Neuronal stem cell (in vitro differentiated cells): Measurements from ENCODE around the gene RAC2.

Experiments
- DNase-seq: peaks from one replicate; pipeline ENCODE4 v3.0.0-alpha.2; 2013; ENCODE audit warnings: low spot score
- H2AFZ ChIP-seq: one replicate; pipeline ENCODE4 v1.6.1; 2013; ENCODE audit warnings: mild to moderate bottlenecking, low read length, inconsistent platforms
- H2AK5ac ChIP-seq: 2 replicates; pipeline ENCODE4 v1.6.1; 2013; ENCODE audit warnings: low read depth, mild to moderate bottlenecking, inconsistent platforms, low read length, moderate library complexity, mixed read lengths
- H2BK120ac ChIP-seq: 2 replicates; pipeline ENCODE4 v1.6.1; 2013; ENCODE audit warnings: low read depth, mild to moderate bottlenecking, inconsistent platforms, low read length, moderate library complexity, mixed read lengths
- H2BK12ac ChIP-seq: one replicate; pipeline ENCODE4 v1.6.1; 2013; ENCODE audit warnings: low read length, inconsistent platforms
- H2BK15ac ChIP-seq: 2 replicates; pipeline ENCODE4 v1.6.1; 2013; ENCODE audit warnings: mild to moderate bottlenecking, low read length, inconsistent platforms, mixed read lengths
- H2BK5ac ChIP-seq: one replicate; pipeline ENCODE4 v1.6.1; 2013; ENCODE audit warnings: inconsistent platforms, mild to moderate bottlenecking, low read length, moderate library complexity
- H3K14ac ChIP-seq: one replicate; pipeline ENCODE4 v1.6.1; 2013; ENCODE audit warnings: low read length, inconsistent platforms
- H3K18ac ChIP-seq: 2 replicates; pipeline ENCODE4 v1.6.1; 2013; ENCODE audit warnings: low read length, inconsistent platforms
- H3K23ac ChIP-seq: 2 replicates; pipeline ENCODE4 v1.6.1; 2013; ENCODE audit warnings: low read depth, mild to moderate bottlenecking, mixed read lengths, low read length, inconsistent platforms; ENCODE audit not compliant: poor library complexity
- H3K27ac ChIP-seq: replicated peaks from 3 replicates; pipeline ENCODE4 v1.5.1; 2013; ENCODE audit warnings: low read length, inconsistent platforms
- H3K27me3 ChIP-seq, 3 experiments: 2 replicates each; pipeline ENCODE4 v1.6.1; 2013; ENCODE audit warnings: low read length in 3 of 3, mild to moderate bottlenecking in 2 of 3, inconsistent platforms in 1 of 3, low read depth in 1 of 3, mixed read lengths in 1 of 3, moderate library complexity in 1 of 3; ENCODE audit not compliant: control insufficient read depth in 3 of 3, insufficient read depth in 3 of 3
- H3K36me3 ChIP-seq, 2 donors: replicated peaks in 1 of 2; 2 replicates each; pipeline ENCODE4 v1.6.1; 2013; ENCODE audit warnings: low read length in 2 of 2; ENCODE audit not compliant: control insufficient read depth in 2 of 2, insufficient read depth in 2 of 2
- H3K4ac ChIP-seq: 2 replicates; pipeline ENCODE4 v1.6.1; 2013; ENCODE audit warnings: inconsistent platforms, mild to moderate bottlenecking, low read length, moderate library complexity
- H3K4me1 ChIP-seq, 2 donors: 1 replicate in 1 of 2; 2 replicates in 1 of 2; pipeline ENCODE4 v1.6.1; 2013; ENCODE audit warnings: low read length in 2 of 2, low read depth in 1 of 2; ENCODE audit not compliant: control insufficient read depth in 2 of 2, insufficient read depth in 1 of 2
- H3K4me2 ChIP-seq: one replicate; pipeline ENCODE4 v1.6.1; 2013; ENCODE audit warnings: mild to moderate bottlenecking, low read length, inconsistent platforms; ENCODE audit not compliant: insufficient read depth, poor library complexity, severe bottlenecking
- H3K4me3 ChIP-seq, 2 donors: 2 replicates each; pipeline ENCODE4 v1.5.1; 2013; ENCODE audit warnings: low read length in 2 of 2, mild to moderate bottlenecking in 2 of 2, inconsistent platforms in 1 of 2, moderate library complexity in 1 of 2
- H3K79me1 ChIP-seq: one replicate; pipeline ENCODE4 v1.6.1; 2013; ENCODE audit warnings: low read depth, mild to moderate bottlenecking, inconsistent platforms, low read length, moderate library complexity
- H3K9ac ChIP-seq: one replicate; pipeline ENCODE4 v1.6.1; 2013; ENCODE audit warnings: mild to moderate bottlenecking, low read depth, low read length, inconsistent platforms; ENCODE audit not compliant: poor library complexity
- H3K9me3 ChIP-seq, 2 donors: replicated peaks in 1 of 2; 2 replicates each; pipeline versions ENCODE3 to v1.6.1; 2013; ENCODE audit warnings: low read length in 2 of 2, mild to moderate bottlenecking in 2 of 2, inconsistent platforms in 1 of 2, low read depth in 1 of 2, mixed read lengths in 1 of 2, moderate library complexity in 1 of 2; ENCODE audit not compliant: control insufficient read depth in 2 of 2, insufficient read depth in 1 of 2
- H4K8ac ChIP-seq: one replicate; pipeline ENCODE4 v1.6.1; 2013; ENCODE audit warnings: low read depth, mild to moderate bottlenecking, inconsistent platforms, low read length, moderate library complexity
- H4K91ac ChIP-seq: one replicate; pipeline ENCODE4 v1.6.1; 2013; ENCODE audit warnings: low read length, low read depth, mild to moderate bottlenecking, inconsistent platforms; ENCODE audit not compliant: poor library complexity
- WGBS, 2 donors: extraction: QIAGEN DNeasy Blood & Tissue Kit; methylation state at CpG; one replicate each; pipeline ENCODE4 v1.1.7; 2013; ENCODE audit warnings: missing lambda C conversion rate in 2 of 2, mixed read lengths in 1 of 2; ENCODE audit not compliant: insufficient read length in 2 of 2, insufficient replicate concordance in 1 of 2; ENCODE audit errors: extremely low coverage in 2 of 2; 5-methylcytosine and 5-hydroxymethylcytosine counted together

Gene RAC2

DNA sequence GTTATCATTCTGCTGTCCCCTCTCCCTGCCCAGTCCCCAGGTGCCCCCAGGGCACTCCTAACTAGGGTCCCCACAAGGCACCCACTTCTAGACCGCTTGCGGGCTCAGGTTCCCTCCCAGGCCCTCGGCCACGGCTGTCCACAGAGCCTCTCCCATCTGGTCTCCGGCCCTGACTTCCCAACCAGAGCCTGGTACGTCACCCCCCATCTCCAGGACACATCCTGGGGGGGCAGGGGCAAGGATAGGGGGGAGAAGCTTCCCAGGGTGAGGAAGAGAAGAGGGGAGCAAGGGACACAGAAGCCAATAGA, 32.2 kb downstream of the RAC2 start:
- Histone ChIP-seq H3K14ac (no peak overlapping the region), H3K18ac (peak overlapping the region; percentile 23), H3K4me1 (peaks cover 9 to 11% of the 10 kb centered on the region in 2 donors), H3K36me3 (no peaks in the 10 kb centered on the region), H4K8ac (no peak overlapping the region), H3K4ac (no peak overlapping the region), H3K9me3 (no peaks in the 10 kb centered on the region), H4K91ac (no peak overlapping the region), H3K27me3 (peaks cover 0 to 74% (median 0%) of the 10 kb centered on the region in 3 experiments), H2AK5ac (peak overlapping the region; percentile 54), H3K27ac (no peak overlapping the region), H3K23ac (peak overlapping the region; percentile 67), H2BK15ac (no peak overlapping the region), H3K79me1 (no peaks in the 10 kb centered on the region), H2BK120ac (no peak overlapping the region), H2AFZ (peak overlapping the region; percentile 42), H3K4me3 (no peak overlapping the region), H2BK5ac (peak overlapping the region; percentile 26), H3K4me2 (no peak overlapping the region), H2BK12ac (no peak overlapping the region), H3K9ac (no peak overlapping the region)
- DNase-seq: no peak
- WGBS, 2 donors: no CpG with 5 or more reads among the region's 6 CpGs

DNA sequence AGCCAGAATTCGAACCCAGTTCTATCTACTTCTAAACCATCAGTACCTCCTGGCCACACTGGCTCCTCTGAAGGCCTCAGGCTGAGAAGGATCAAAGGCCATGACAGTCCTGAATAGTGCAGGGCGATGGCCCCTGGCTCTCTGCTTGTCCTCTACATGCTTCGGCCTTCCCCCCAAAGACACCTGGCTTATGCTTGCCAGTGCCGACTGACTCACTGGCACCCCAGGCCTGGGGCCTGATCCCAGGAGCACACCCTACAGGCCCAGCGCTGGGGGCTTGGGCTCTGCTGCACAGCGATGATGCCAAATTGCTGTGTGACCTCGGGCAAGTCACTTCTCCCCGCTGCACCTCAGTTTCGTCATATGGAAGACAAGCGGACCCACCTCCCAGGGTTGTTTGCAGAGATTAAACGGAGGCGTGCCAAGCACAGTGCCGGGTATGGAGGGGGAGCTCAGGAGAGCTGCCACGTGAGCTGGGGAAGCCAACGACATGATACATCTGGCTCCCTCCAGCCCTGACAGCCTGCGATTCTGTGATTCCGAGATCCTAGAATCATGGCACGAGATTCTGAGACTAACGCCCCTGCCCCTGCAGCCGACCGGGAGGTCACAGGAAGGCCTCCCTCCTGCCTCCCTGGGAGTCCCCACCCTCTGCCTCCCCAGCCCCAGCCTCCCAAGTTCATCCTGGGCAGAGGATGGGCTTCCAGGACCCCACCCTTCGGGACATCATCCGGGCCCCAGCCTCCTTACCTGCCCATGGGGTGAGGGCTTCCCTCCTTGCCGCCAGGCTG, 32.8 kb downstream of the RAC2 start:
- H2BK5ac ChIP-seq: peak overlapping the region; percentile 26
- H4K91ac ChIP-seq: no peak overlapping the region
- H2BK120ac ChIP-seq: no peak overlapping the region
- peak overlapping the region; percentile 54 for H2AK5ac ChIP-seq
- WGBS, 2 donors: no CpG with 5 or more reads among the region's 24 CpGs
- H3K4me2 ChIP-seq: no peak overlapping the region
- no peak overlapping the region for H4K8ac ChIP-seq
- H3K36me3 ChIP-seq: no peaks in the 10 kb centered on the region
- H3K9ac ChIP-seq: no peak overlapping the region
- peak overlapping the region; percentile 24 for H2BK12ac ChIP-seq
- H3K14ac ChIP-seq: no peak overlapping the region
- no peak for DNase-seq
- no peak overlapping the region for H2BK15ac ChIP-seq
- H3K4me1 ChIP-seq: peaks cover 9 to 11% of the 10 kb centered on the region in 2 donors
- H3K18ac ChIP-seq: peak overlapping the region; percentile 45
- H3K9me3 ChIP-seq: no peaks in the 10 kb centered on the region
- no peak overlapping the region for H3K27ac ChIP-seq
- H2AFZ ChIP-seq: no peak overlapping the region
- H3K4ac ChIP-seq: no peak overlapping the region
- H3K4me3 ChIP-seq: no peak overlapping the region
- peaks cover 0 to 71% (median 0%) of the 10 kb centered on the region in 3 experiments for H3K27me3 ChIP-seq
- H3K23ac ChIP-seq: no peak overlapping the region
- H3K79me1 ChIP-seq: no peaks in the 10 kb centered on the region

DNA sequence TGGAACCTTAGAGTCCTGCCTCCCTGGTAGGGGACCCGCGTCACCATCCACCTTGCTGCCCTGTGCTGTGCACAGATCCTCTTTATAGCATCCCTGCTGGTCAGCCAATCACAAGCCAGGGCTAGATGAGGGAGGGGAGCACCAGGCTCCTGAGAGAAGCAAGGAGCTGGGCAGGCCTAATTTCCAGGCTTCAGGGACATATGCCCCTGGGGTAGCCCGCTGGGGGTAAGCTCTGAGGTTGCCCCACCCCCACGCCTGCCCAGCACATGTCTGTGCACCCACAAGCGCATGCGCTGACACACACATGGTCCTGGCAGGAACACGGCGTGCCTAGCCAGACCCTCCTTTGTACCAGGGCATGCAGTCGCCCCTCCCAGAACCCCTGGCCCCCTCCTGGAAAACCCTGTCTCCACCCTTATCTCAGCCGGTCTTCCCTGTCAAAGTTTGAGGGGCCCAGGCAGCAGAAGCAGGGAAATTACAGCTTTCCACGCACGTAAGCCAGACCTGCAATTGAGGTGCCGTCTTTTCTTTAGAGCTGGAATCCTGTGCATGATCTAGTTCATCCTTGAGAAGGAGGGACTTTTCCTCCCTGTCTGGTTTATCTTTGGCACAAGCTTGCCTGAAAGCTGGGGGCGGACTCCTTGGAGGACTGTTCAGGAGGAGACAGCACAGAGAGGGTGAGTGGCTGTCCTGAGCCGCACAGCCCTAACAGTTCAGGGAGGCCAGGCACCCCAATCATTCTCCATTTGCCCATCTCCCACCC, 33.8 kb downstream of the RAC2 start:
- no peak overlapping the region for H3K14ac ChIP-seq
- no peaks in the 10 kb centered on the region for H3K9me3 ChIP-seq
- no peak overlapping the region for H3K4me2 ChIP-seq
- H3K79me1 ChIP-seq: no peaks in the 10 kb centered on the region
- no peak overlapping the region for H4K8ac ChIP-seq
- no peak overlapping the region for H3K4ac ChIP-seq
- DNase-seq: no peak
- H3K23ac ChIP-seq: no peak overlapping the region
- H2AFZ ChIP-seq: no peak overlapping the region
- no peak overlapping the region for H2BK12ac ChIP-seq
- no peak overlapping the region for H2BK120ac ChIP-seq
- H3K4me3 ChIP-seq: no peak overlapping the region
- WGBS, 2 donors: no CpG with 5 or more reads among the region's 15 CpGs
- H3K27ac ChIP-seq: no peak overlapping the region
- peak overlapping the region; percentile 32 for H3K9ac ChIP-seq
- no peaks in the 10 kb centered on the region for H3K36me3 ChIP-seq
- H4K91ac ChIP-seq: peak overlapping the region; percentile 19
- H3K18ac ChIP-seq: peak overlapping the region; percentile 81
- H3K27me3 ChIP-seq: peaks cover 0 to 72% (median 0%) of the 10 kb centered on the region in 3 experiments
- peaks cover 9 to 11% of the 10 kb centered on the region in 2 donors for H3K4me1 ChIP-seq
- H2BK15ac ChIP-seq: peak overlapping the region; percentile 8
- no peak overlapping the region for H2BK5ac ChIP-seq
- H2AK5ac ChIP-seq: no peak overlapping the region

DNA sequence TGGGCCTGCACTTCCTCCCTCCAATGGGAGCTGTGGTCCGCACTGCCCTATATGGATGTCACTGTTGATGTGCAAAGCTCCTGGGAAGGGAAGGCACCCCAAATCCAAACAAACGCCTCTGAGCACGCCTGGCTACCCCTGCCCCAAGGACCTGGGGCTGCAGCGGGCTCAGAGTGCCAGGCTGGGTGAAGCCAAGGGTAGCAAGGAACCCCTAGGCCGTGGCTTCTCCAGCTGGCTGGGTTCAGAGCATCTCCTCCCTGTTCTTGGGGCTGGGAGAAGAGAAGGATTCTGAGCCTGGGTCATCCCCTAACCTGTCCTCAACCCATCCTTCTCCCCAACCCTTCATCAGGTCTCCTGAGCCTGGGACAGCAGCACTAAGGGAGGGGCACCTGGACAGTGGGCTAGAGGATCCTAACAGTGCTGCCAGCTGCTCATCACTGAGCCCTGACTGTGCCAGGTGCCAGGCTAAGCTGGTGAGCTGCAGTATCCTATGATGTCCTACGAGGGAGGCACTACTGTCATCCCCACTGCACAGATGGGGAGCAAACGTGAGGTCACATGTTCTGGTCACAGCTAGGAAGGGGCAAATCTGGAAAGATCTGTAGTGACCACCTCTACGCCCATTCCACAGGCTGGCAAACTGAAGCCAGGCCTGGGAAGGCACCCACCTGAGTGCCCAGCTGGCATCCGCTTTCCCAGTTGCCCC, 34.8 kb downstream of the RAC2 start:
- Histone ChIP-seq H3K27me3 (peaks cover 0 to 69% (median 0%) of the 10 kb centered on the region in 3 experiments), H3K23ac (no peak overlapping the region), H2BK12ac (no peak overlapping the region), H3K18ac (peak overlapping the region; percentile 44), H2AFZ (no peak overlapping the region), H2BK15ac (no peak overlapping the region), H2BK120ac (peak overlapping the region; percentile 13), H3K4me1 (peaks cover 8 to 11% of the 10 kb centered on the region in 2 donors), H3K9me3 (no peaks in the 10 kb centered on the region), H4K91ac (no peak overlapping the region), H4K8ac (no peak overlapping the region), H3K36me3 (no peaks in the 10 kb centered on the region), H3K79me1 (no peaks in the 10 kb centered on the region), H3K27ac (no peak overlapping the region), H3K4ac (peak overlapping the region; percentile 55), H2AK5ac (peak overlapping the region; percentile 40), H3K4me3 (no peak overlapping the region), H3K4me2 (no peak overlapping the region), H2BK5ac (no peak overlapping the region), H3K14ac (no peak overlapping the region), H3K9ac (peak overlapping the region; percentile 47)
- no CpG with 5 or more reads among the region's 9 CpGs for WGBS, 2 donors
- no peak for DNase-seq
